ENCODE measurements around the gene NCKAP5. TPM values are rescaled to one million over a fixed set of nuclear protein-coding genes. Genes with fewer than 3 reads are reported as not detected.

The NCKAP5 gene
- total and polyA plus RNA-seq, 7 donors, result 0.03 to 1.2 (median 0.22) TPM

DNA sequence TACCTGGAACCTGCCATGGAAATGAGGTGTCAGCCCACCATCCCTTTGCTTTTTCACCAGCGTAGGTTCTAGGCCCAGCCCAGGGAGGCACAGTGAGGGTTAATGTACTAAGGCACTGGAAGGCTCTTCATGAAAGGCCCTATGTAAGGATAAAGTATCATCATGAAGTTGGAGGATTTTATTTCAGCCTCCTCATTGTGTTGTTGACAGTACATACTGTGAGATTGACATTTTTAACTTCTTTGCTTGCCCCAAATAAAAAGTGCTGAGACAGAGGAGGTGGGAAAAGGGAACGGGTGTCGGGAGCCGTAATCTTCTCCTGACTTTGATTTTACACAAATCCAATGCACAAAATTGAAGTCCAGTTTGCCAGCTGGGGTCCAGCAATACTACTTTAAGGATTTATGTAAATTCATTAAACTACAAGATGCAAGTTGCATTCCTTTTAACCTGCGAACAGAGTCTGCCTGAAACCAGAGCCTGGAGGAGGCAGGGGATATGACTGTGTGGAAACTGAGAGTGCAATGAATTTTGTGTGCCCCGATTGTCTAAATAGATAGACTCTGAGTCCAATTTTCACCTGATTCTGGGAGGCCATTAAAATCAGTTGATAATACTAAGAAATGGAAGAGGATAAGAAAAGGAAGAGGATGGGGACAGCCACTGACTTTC, 5.4 kb upstream of the NCKAP5 start:
- ATAC-seq (no peak), DNase-seq (no peak)
- Histone ChIP-seq H3K4me1 (no peaks in the 10 kb centered on the region), H3K9me3 (no peaks in the 10 kb centered on the region), H3K27me3 (ENCODE audit: insufficient read depth in 3 of 3, low read length in 2 of 3) (no peaks in the 10 kb centered on the region), H3K27ac (no peak overlapping the region), H3K36me3 (ENCODE audit: insufficient read depth in 1 of 2, low read depth in 1 of 2) (no peaks in the 10 kb centered on the region), H3K4me3 (no peak overlapping the region)
- 87 to 91% (median 89%) methylated on average over 6 of the region's 6 CpGs for WGBS, 3 donors
- TF ChIP-seq, protein P1, sequence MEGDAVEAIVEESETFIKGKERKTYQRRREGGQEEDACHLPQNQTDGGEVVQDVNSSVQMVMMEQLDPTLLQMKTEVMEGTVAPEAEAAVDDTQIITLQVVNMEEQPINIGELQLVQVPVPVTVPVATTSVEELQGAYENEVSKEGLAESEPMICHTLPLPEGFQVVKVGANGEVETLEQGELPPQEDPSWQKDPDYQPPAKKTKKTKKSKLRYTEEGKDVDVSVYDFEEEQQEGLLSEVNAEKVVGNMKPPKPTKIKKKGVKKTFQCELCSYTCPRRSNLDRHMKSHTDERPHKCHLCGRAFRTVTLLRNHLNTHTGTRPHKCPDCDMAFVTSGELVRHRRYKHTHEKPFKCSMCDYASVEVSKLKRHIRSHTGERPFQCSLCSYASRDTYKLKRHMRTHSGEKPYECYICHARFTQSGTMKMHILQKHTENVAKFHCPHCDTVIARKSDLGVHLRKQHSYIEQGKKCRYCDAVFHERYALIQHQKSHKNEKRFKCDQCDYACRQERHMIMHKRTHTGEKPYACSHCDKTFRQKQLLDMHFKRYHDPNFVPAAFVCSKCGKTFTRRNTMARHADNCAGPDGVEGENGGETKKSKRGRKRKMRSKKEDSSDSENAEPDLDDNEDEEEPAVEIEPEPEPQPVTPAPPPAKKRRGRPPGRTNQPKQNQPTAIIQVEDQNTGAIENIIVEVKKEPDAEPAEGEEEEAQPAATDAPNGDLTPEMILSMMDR (IDR thresholded peaks at IDR 0.05), result no peak
- intact Hi-C loops (cut with DNase I), result no loop called here

DNA sequence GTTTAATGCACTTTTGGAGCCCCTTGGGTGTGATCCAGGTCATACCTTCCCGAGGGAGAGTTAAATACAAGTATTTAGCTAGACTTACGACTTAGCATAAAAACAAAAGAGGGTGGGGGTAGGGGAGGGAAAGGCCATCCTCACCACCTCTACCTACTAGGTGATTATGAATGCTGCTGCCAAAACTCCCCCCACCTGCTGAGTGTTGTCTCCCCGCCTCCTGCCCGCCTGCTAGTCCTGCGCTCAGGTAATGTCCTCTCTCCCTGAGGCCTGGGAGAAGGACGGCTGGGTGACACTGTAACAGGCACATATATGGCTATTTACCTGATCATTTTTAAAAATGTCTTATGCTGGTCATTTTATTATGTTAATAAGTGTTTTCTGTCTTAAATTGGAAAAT, 3.0 kb upstream of the NCKAP5 start:
- WGBS, 3 donors, result 89 to 94% (median 91%) methylated on average over 6 of the region's 6 CpGs
- Histone ChIP-seq H3K36me3 (ENCODE audit: insufficient read depth in 1 of 2, low read depth in 1 of 2) (no peaks in the 10 kb centered on the region), H3K9me3 (no peaks in the 10 kb centered on the region), H3K4me3 (no peak overlapping the region), H3K27me3 (ENCODE audit: insufficient read depth in 3 of 3, low read length in 2 of 3) (peaks cover 0 to 3% (median 0%) of the 10 kb centered on the region in 3 donors), H3K4me1 (peaks cover 3% of the 10 kb centered on the region), H3K27ac (no peak overlapping the region)
- no peak for ATAC-seq
- TF ChIP-seq, protein P1 (IDR thresholded peaks at IDR 0.05), result no peak
- DNase-seq, result no peak
- intact Hi-C loops (cut with DNase I), result no loop called here

DNA sequence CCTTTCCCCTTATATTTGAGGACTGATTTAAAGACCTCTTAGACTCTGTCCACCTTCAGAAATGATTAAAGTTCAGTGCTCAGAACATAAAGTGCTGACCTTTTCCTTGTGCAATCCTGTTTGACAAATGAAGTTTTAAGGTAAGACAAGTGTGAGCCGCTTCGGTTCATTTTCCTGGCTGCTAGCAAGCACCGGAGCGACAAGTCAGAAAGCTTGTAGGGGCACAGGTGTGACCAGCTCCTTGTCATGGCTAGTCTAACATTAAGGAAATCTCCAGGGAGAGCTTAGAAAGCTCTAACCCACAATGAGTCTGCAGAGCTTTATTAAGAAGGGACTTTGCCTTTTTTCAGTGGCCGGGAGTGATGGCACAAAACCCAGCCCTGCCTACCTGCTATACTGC, 2.3 kb upstream of the NCKAP5 start:
- DNase-seq (no peak), ATAC-seq (no peak)
- Histone ChIP-seq H3K27me3 (ENCODE audit: insufficient read depth in 3 of 3, low read length in 2 of 3) (peaks cover 0 to 3% (median 0%) of the 10 kb centered on the region in 3 donors), H3K4me1 (peaks cover 3% of the 10 kb centered on the region), H3K4me3 (no peak overlapping the region), H3K36me3 (ENCODE audit: insufficient read depth in 1 of 2, low read depth in 1 of 2) (no peaks in the 10 kb centered on the region), H3K27ac (no peak overlapping the region), H3K9me3 (no peaks in the 10 kb centered on the region)
- TF ChIP-seq, protein P1 (IDR thresholded peaks at IDR 0.05), result no peak
- intact Hi-C loops (cut with DNase I), result no loop called here
- WGBS, 3 donors, result 94 to 97% (median 96%) methylated on average over 5 of the region's 5 CpGs

DNA sequence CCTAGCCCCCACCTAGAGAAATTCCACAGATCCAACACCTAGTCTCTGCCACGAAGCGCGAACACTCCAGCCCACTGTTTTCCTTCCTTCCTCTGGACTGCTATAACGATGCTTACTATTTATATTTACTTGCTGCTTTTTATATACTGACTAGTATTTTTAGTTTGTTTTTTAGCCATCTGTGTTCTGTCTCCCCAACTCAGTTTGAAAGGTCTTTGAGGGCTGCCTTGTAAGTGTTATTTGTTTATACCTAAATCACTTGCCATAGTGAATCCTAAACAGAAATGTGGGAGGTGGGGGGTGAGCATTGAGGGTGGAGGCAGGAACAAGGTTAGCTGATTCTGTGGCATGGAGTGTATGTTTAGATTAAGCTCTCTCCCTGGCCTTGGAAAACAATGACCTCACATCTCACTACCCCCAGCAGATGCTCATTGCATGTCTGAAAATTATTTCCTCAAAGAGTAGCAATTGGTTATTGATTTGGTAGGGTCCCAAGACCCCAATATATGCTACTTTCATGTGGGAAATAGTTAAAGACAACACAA, 1.1 kb upstream of the NCKAP5 start:
- Histone ChIP-seq H3K9me3 (no peaks in the 10 kb centered on the region), H3K27me3 (ENCODE audit: insufficient read depth in 3 of 3, low read length in 2 of 3) (peaks cover 0 to 3% (median 0%) of the 10 kb centered on the region in 3 donors), H3K4me3 (no peak overlapping the region), H3K4me1 (peaks cover 3% of the 10 kb centered on the region), H3K36me3 (ENCODE audit: insufficient read depth in 1 of 2, low read depth in 1 of 2) (no peaks in the 10 kb centered on the region), H3K27ac (no peak overlapping the region)
- 37 to 69% (median 45%) methylated on average over 4 of the region's 4 CpGs for WGBS, 3 donors
- intact Hi-C loops (cut with DNase I), result loop anchor here in 1 of 2 donors (5.0 to 10.0 kb wide), 2 partner anchors 925 to 1022 kb away; no protein-coding TSS in a partner anchor
- ATAC-seq (no peak), DNase-seq (no peak)
- TF ChIP-seq, protein P1 (IDR thresholded peaks at IDR 0.05), result no peak
